GM19324 (cell line): ENCODE results near the gene ARID1A.
"Not testable (repeated sequence)": the region's sequence is repeated elsewhere in the genome, so short reads cannot be mapped to it uniquely, and the experiment has no call there.

Experiments
- ATAC-seq: cut with Tn5 transposase; IDR thresholded peaks from one replicate; pipeline ENCODE4 v1.9.1; 2021; ENCODE audit warnings: mild to moderate bottlenecking, moderate library complexity; ENCODE audit not compliant: unreplicated experiment, low FRiP score

Gene ARID1A

DNA sequence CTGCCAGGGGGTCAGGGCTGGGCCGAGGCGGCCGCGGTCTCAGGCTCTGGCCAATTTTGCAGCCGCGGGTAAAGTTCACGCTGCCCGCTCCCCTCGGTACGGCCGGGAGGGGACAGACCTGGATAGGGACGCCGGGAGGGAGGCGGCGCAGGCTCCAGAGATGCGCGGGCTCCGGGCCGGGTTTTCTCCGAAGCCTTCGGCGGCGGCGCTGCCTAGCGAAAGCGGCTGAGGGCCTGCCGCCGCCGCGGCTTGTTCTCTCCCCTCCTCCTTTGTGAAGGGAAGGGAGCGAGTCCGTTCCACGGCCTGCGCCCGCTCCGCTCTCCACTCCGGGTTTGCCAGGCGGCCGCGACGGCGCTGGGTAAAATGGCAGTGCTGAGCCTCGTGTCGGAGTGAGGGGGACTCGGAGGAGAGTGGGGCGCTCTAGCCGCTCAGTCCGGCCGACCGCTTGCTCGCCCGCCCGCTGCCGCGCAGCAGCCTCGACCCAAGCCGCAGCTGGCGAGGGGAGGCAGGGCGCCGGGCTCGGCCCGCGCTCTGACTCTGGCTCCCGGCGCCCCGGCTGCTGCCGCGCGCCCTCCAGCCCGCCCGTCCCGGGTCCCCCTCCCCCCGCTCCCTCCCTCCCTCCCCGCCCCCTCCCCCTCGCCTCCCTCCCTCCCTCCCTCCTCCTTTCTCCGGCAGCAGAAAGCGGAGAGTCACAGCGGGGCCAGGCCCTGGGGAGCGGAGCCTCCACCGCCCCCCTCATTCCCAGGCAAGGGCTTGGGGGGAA is at the start of gene ARID1A:
Gene ARID1A (plus strand): TSS at position 660 of the 763 bp plus-strand sequence. CDS start 389 bp downstream, outside the sequence.
- peak; percentile 45 for ATAC-seq

DNA sequence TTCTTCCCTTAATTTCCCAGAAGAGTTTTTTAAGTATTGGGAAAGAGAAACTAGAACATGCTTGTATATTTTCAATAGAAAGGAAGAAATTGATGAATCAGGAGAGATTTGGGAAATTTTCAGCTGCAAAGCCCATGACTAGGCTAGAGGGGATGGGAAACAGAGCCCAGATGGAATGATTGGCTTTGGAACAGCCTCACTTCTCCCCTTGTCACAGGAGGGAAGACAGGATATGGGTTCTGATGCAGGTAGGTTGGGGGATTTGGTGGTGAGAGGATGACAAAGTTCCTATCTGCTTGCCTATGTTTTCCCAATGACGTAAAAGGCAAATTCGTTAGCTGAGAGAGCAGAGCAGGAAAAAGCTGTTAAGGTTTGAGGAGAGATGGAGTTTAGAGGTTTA is 31.0 kb upstream of the ARID1A start:
- ATAC-seq: no peak

GRCh38 chr1:26666855-26667254 is 29.0 kb upstream of the ARID1A start:
- ATAC-seq: no peak

DNA sequence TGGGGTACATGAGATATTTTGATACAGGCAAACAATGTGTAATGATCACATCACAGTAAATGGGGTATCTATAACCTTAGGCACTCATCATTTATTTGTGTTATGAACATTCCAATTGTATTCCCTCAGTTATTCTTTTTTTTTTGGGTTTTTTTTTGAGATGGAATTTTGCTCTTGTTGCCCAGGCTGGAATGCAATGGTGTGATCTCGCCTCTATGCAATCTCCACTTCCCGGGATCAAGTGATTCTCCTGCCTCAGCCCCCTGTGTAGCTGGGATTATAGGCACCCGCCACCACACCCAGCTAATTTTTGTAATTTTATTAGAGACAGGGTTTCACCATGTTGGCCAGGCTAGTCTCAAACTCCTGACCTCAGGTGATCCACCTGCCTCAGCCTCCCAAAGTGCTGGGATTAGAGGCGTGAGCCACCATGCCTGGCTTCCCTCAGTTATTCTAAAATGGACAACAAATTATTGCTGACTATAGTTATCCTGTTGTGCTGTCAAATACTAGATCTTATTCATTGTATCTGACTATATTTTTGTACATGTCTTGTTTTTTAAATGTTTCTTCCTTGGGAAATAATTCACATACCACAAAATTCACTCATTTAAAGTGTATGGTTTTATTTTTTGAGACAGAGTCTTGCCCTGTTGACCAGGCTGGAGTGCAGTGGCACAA is 27.6 kb upstream of the ARID1A start:
- not testable (repeated sequence) for ATAC-seq

- ATAC-seq: peak; percentile 80
Measured at GRCh38 chr1:26677306-26678115, 18.3 kb upstream of the ARID1A start.

DNA sequence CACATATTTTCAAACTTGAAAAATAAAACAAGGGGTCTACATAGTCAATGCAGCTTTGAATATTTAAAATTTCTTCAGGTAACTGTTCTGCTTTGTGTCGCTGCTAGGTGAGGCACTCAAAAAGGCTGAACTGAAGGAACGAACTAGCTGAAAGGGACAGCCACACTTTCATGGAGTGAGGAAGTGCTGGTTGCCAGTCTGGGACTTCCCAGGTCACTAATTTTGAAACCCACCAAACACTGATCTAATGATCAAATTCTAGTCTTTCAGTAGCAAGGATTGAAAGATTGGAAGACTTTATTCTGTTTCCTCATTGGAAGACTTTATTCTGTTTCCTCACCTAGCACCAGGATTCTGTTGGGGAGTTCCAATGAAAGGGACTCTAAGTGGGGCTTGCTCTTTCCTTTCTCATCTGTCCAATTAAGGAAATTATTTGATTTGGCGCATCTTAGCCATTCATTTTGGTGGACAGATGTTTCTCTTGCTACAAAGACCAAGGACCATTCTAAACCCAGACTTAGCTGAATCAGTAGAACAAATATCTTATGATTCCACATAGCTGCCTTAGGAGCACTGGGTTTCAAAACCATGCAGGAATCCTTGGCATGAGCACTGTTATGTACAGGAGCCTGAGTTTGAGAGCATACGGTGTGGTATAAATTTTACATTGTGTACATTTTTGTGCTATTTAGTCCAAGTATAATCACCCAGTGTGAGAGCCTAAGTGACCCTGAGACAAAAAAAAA is 10.9 kb upstream of the ARID1A start:
- ATAC-seq: no peak

GRCh38 chr1:26686795-26687194 is 9.0 kb upstream of the ARID1A start:
- ATAC-seq: no peak

- ATAC-seq: no peak
Measured at GRCh38 chr1:26689504-26689903, 6.3 kb upstream of the ARID1A start.

- no peak for ATAC-seq
Measured at GRCh38 chr1:26690157-26690556, 5.7 kb upstream of the ARID1A start.

- ATAC-seq: no peak
Measured at GRCh38 chr1:26690576-26691031, 5.2 kb upstream of the ARID1A start.

GRCh38 chr1:26692211-26692792 is 3.5 kb upstream of the ARID1A start:
- ATAC-seq: peak; percentile 25

GRCh38 chr1:26692793-26693490 is 2.9 kb upstream of the ARID1A start:
- ATAC-seq: peak; percentile 26

DNA sequence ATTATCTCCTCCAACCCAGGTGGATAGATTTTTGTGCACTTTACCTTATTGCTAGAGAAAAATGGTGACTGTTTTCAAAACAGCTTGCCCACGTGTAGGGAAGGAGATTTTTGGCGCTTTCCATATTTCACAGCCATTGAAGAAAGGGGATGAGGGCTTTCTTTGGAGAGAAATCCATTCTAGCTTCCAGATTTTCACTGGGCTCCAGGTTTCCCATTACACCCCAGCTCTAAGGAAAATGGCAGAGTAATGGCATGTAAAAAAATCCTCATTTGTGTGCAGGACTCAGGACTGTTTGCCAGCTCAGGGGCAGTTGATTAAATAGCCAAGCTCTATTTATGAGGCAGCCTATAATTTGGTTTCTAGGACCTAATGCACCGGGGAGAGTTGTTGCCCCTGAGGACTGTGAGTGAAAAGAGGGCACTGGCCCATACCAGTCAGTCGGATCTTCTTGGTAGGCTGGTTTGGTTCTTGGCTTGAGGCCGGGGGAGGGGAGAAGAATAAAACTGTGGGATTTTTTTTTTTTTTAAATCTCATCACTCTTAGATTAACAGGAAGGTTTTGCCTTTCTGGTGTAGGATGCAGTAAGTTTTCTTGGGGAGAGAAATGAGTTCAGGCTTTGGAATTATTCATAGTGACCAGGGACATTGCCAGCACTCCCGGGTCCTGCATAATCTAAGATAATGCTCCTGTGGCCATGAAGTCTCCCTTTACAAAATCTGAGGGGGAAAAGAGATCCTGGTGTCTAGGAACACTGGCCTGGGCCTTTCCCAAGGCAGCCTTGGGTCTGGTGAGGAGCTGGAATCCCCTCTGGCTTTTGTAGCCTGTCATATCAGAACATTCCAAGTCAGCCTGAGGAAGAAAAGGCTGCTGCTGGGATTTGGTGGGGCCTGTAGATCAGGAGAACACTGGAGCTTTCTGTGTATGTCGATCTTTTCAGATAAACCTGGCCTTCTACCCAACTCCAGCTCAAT is 1.9 kb upstream of the ARID1A start:
- ATAC-seq: no peak

- ATAC-seq: no peak
Measured at GRCh38 chr1:26694638-26695355, 1.0 kb upstream of the ARID1A start.

DNA sequence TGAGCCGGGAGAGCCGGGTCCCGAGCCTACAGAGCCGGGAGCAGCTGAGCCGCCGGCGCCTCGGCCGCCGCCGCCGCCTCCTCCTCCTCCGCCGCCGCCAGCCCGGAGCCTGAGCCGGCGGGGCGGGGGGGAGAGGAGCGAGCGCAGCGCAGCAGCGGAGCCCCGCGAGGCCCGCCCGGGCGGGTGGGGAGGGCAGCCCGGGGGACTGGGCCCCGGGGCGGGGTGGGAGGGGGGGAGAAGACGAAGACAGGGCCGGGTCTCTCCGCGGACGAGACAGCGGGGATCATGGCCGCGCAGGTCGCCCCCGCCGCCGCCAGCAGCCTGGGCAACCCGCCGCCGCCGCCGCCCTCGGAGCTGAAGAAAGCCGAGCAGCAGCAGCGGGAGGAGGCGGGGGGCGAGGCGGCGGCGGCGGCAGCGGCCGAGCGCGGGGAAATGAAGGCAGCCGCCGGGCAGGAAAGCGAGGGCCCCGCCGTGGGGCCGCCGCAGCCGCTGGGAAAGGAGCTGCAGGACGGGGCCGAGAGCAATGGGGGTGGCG is 371 bp downstream of the ARID1A start:
- ATAC-seq: peak; percentile 2

- ATAC-seq: no peak
Measured at GRCh38 chr1:26696654-26697430, 1.0 kb downstream of the ARID1A start.
